Activated CD4-positive, alpha-beta T cell treated with anti-CD3 and anti-CD28 coated beads, Interleukin-2, amount 10 ng/mL, durations not matched to agents 24 days and 14 days (primary cell): ENCODE measurements around the gene MICAL1. TPM values are rescaled to one million over a fixed set of nuclear protein-coding genes. Genes with fewer than 3 reads are reported as not detected.
A peak's percentile ranks its signal among the peaks of the same experiment; 100 is the strongest.

Experiments
- DNase-seq: peaks from one replicate; pipeline ENCODE4 v3.0.0; 2022
- H3K27ac Mint-ChIP-seq: one replicate; pipeline ENCODE4 v1.8.0; 2022; ENCODE audit warnings: mild to moderate bottlenecking, mixed read lengths
- H3K27me3 Mint-ChIP-seq: one replicate; pipeline ENCODE4 v1.8.0; 2022; ENCODE audit warnings: mixed read lengths
- H3K36me3 Mint-ChIP-seq: one replicate; pipeline ENCODE4 v1.8.0; 2022; ENCODE audit warnings: low read depth, mild to moderate bottlenecking, mixed read lengths
- H3K4me1 Mint-ChIP-seq: one replicate; pipeline ENCODE4 v1.8.0; 2021; ENCODE audit warnings: mixed read lengths
- H3K4me3 Mint-ChIP-seq: one replicate; pipeline ENCODE4 v1.8.0; 2022; ENCODE audit warnings: mild to moderate bottlenecking, moderate library complexity, mixed read lengths
- H3K9me3 Mint-ChIP-seq: one replicate; pipeline ENCODE4 v1.8.0; 2021; ENCODE audit warnings: mixed read lengths
- intact Hi-C: fragments of 100-400 bp; cut with micrococcal nuclease; formaldehyde crosslinking; loops from one replicate; pipeline ENCODE4 v1.15.1; 2023
- total RNA-seq: library from RNA; stranded (reverse); gene quantifications from 2 replicates; pipeline ENCODE4 v1.2.3, GENCODE V29; 2022

Gene MICAL1
- total RNA-seq, 1 donor from 2014 or later, result 42.5 TPM

- peaks cover 3% of the 10 kb centered on the region for H3K27me3 Mint-ChIP-seq
- H3K4me1 Mint-ChIP-seq, result peaks cover 35% of the 10 kb centered on the region
- DNase-seq, result peak; percentile 57
- H3K4me3 Mint-ChIP-seq, result peak overlapping the region; percentile 68
- no peaks in the 10 kb centered on the region for H3K9me3 Mint-ChIP-seq
- peaks cover 32% of the 10 kb centered on the region for H3K36me3 Mint-ChIP-seq
- intact Hi-C loops, result loop anchor here (1.0 to 10.0 kb wide), 8 partner anchors 28 to 1331 kb away; partner anchors contain the start of genes AK9, CD164, CDC40 and CDK19
- H3K27ac Mint-ChIP-seq, result peak overlapping the region; percentile 17
These were observed 28.1 kb upstream of the MICAL1 start for GRCh38 chr6:109483735-109484057.

GRCh38 chr6:109482905-109483734, 27.5 kb upstream of the MICAL1 start, which contains the start of gene ZBTB24:
Gene ZBTB24, minus strand, starts transcription at chr6:109483219. Its CDS starts 1,193 bp downstream, at chr6:109482026.
- peaks cover 41% of the 10 kb centered on the region for H3K4me1 Mint-ChIP-seq
- peaks cover 3% of the 10 kb centered on the region for H3K27me3 Mint-ChIP-seq
- peak within 1 kb of the TSS; percentile 97 for H3K4me3 Mint-ChIP-seq
- no peaks in the 10 kb centered on the region for H3K9me3 Mint-ChIP-seq
- H3K27ac Mint-ChIP-seq, result peak within 1 kb of the TSS; percentile 93
- peaks cover 37% of the 10 kb centered on the region for H3K36me3 Mint-ChIP-seq
- DNase-seq, result peak; percentile 97
- intact Hi-C loops, result loop anchor here (1.0 to 10.0 kb wide), 8 partner anchors 28 to 1332 kb away; partner anchors contain the start of genes AK9, CD164, CDC40 and CDK19

GRCh38 chr6:109480993-109481480, 25.5 kb upstream of the MICAL1 start:
- peaks cover 54% of the 10 kb centered on the region for H3K36me3 Mint-ChIP-seq
- H3K9me3 Mint-ChIP-seq, result no peaks in the 10 kb centered on the region
- no peaks in the 10 kb centered on the region for H3K27me3 Mint-ChIP-seq
- peak; percentile 61 for DNase-seq
- H3K4me3 Mint-ChIP-seq, result peak overlapping the region; percentile 97
- intact Hi-C loops, result loop anchor here (10.0 kb wide), 3 partner anchors 704 to 1334 kb away; partner anchors contain the start of genes CDC40 and CDK19
- H3K27ac Mint-ChIP-seq, result peak overlapping the region; percentile 34
- peaks cover 51% of the 10 kb centered on the region for H3K4me1 Mint-ChIP-seq

GRCh38 chr6:109478841-109479624, 23.5 kb upstream of the MICAL1 start:
- Mint-ChIP-seq H3K27ac (peak overlapping the region; percentile 65), H3K4me1 (peaks cover 59% of the 10 kb centered on the region), H3K27me3 (no peaks in the 10 kb centered on the region), H3K9me3 (no peaks in the 10 kb centered on the region), H3K4me3 (peak overlapping the region; percentile 97), H3K36me3 (peaks cover 68% of the 10 kb centered on the region)
- intact Hi-C loops, result loop anchor here (1.0 to 5.0 kb wide), 2 partner anchors 21 to 38 kb away; no protein-coding TSS in a partner anchor
- DNase-seq, result peak; percentile 78

GRCh38 chr6:109478222-109478805, 22.7 kb upstream of the MICAL1 start:
- Mint-ChIP-seq H3K27me3 (no peaks in the 10 kb centered on the region), H3K4me3 (peak overlapping the region; percentile 97), H3K36me3 (peaks cover 75% of the 10 kb centered on the region), H3K4me1 (peaks cover 60% of the 10 kb centered on the region), H3K9me3 (no peaks in the 10 kb centered on the region), H3K27ac (peak overlapping the region; percentile 65)
- DNase-seq, result no peak
- intact Hi-C loops, result loop anchor here (5.0 kb wide), 1 partner anchor 39 kb away; no protein-coding TSS in a partner anchor

- Mint-ChIP-seq H3K4me3 (peak overlapping the region; percentile 97), H3K9me3 (no peaks in the 10 kb centered on the region), H3K27me3 (no peaks in the 10 kb centered on the region), H3K4me1 (peaks cover 66% of the 10 kb centered on the region), H3K36me3 (peaks cover 81% of the 10 kb centered on the region), H3K27ac (peak overlapping the region; percentile 88)
- intact Hi-C loops, result loop anchor here (5.0 kb wide), 1 partner anchor 40 kb away; no protein-coding TSS in a partner anchor
- DNase-seq, result peak; percentile 61
These were observed 22.2 kb upstream of the MICAL1 start for GRCh38 chr6:109477725-109478124.

- Mint-ChIP-seq H3K36me3 (peaks cover 84% of the 10 kb centered on the region), H3K4me1 (peaks cover 71% of the 10 kb centered on the region), H3K27me3 (no peaks in the 10 kb centered on the region), H3K4me3 (peak overlapping the region; percentile 97), H3K27ac (peak overlapping the region; percentile 88), H3K9me3 (no peaks in the 10 kb centered on the region)
- intact Hi-C loops, result loop anchor here (5.0 kb wide), 1 partner anchor 40 kb away; no protein-coding TSS in a partner anchor
- DNase-seq, result no peak
These were observed 21.6 kb upstream of the MICAL1 start for GRCh38 chr6:109477184-109477583.

GRCh38 chr6:109475625-109476024, 20.1 kb upstream of the MICAL1 start:
- peaks cover 84% of the 10 kb centered on the region for H3K36me3 Mint-ChIP-seq
- no peak for DNase-seq
- H3K27me3 Mint-ChIP-seq, result no peaks in the 10 kb centered on the region
- intact Hi-C loops, result loop anchor here (5.0 kb wide), 1 partner anchor 42 kb away; no protein-coding TSS in a partner anchor
- H3K27ac Mint-ChIP-seq, result peak overlapping the region; percentile 76
- no peaks in the 10 kb centered on the region for H3K9me3 Mint-ChIP-seq
- peaks cover 72% of the 10 kb centered on the region for H3K4me1 Mint-ChIP-seq
- no peak overlapping the region for H3K4me3 Mint-ChIP-seq

- H3K27me3 Mint-ChIP-seq, result no peaks in the 10 kb centered on the region
- peak overlapping the region; percentile 26 for H3K4me3 Mint-ChIP-seq
- H3K36me3 Mint-ChIP-seq, result peaks cover 85% of the 10 kb centered on the region
- no peaks in the 10 kb centered on the region for H3K9me3 Mint-ChIP-seq
- H3K4me1 Mint-ChIP-seq, result peaks cover 70% of the 10 kb centered on the region
- no peak for DNase-seq
- intact Hi-C loops, result loop anchor here (5.0 kb wide), 1 partner anchor 42 kb away; no protein-coding TSS in a partner anchor
- H3K27ac Mint-ChIP-seq, result peak overlapping the region; percentile 76
These were observed 19.4 kb upstream of the MICAL1 start for GRCh38 chr6:109474995-109475394.

GRCh38 chr6:109473120-109473519, 17.5 kb upstream of the MICAL1 start:
- no peak for DNase-seq
- intact Hi-C loops, result no loop called here
- Mint-ChIP-seq H3K36me3 (peaks cover 85% of the 10 kb centered on the region), H3K27ac (peak overlapping the region; percentile 21), H3K27me3 (no peaks in the 10 kb centered on the region), H3K4me3 (peak overlapping the region; percentile 45), H3K4me1 (peaks cover 65% of the 10 kb centered on the region), H3K9me3 (no peaks in the 10 kb centered on the region)

GRCh38 chr6:109472132-109472995, 16.8 kb upstream of the MICAL1 start:
- Mint-ChIP-seq H3K36me3 (peaks cover 87% of the 10 kb centered on the region), H3K4me3 (peak overlapping the region; percentile 11), H3K4me1 (peaks cover 63% of the 10 kb centered on the region), H3K27me3 (no peaks in the 10 kb centered on the region), H3K9me3 (no peaks in the 10 kb centered on the region), H3K27ac (peak overlapping the region; percentile 17)
- DNase-seq, result no peak
- intact Hi-C loops, result no loop called here

- peaks cover 85% of the 10 kb centered on the region for H3K36me3 Mint-ChIP-seq
- H3K4me1 Mint-ChIP-seq, result peaks cover 57% of the 10 kb centered on the region
- intact Hi-C loops, result no loop called here
- H3K9me3 Mint-ChIP-seq, result no peaks in the 10 kb centered on the region
- no peaks in the 10 kb centered on the region for H3K27me3 Mint-ChIP-seq
- no peak for DNase-seq
- H3K27ac Mint-ChIP-seq, result peak overlapping the region; percentile 17
- no peak overlapping the region for H3K4me3 Mint-ChIP-seq
These were observed 15.7 kb upstream of the MICAL1 start for GRCh38 chr6:109471105-109471810.
